ENCODE data around the gene GALNT18. TPM values are rescaled to one million over a fixed set of nuclear protein-coding genes. Genes with fewer than 3 reads are reported as not detected.

The GALNT18 gene
- total and polyA plus RNA-seq, 8 donors: 2.0 to 8.9 (median 4.7) TPM

- TF ChIP-seq, protein P1, sequence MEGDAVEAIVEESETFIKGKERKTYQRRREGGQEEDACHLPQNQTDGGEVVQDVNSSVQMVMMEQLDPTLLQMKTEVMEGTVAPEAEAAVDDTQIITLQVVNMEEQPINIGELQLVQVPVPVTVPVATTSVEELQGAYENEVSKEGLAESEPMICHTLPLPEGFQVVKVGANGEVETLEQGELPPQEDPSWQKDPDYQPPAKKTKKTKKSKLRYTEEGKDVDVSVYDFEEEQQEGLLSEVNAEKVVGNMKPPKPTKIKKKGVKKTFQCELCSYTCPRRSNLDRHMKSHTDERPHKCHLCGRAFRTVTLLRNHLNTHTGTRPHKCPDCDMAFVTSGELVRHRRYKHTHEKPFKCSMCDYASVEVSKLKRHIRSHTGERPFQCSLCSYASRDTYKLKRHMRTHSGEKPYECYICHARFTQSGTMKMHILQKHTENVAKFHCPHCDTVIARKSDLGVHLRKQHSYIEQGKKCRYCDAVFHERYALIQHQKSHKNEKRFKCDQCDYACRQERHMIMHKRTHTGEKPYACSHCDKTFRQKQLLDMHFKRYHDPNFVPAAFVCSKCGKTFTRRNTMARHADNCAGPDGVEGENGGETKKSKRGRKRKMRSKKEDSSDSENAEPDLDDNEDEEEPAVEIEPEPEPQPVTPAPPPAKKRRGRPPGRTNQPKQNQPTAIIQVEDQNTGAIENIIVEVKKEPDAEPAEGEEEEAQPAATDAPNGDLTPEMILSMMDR (IDR thresholded peaks at IDR 0.05): no peak
- WGBS, 2 donors: 64 to 65% methylated on average over 7 of the region's 7 CpGs
- FAIRE-seq: peak; percentile 66
- Histone ChIP-seq H3K27me3 (no peaks in the 10 kb centered on the region), H3K4me1 (no peaks in the 10 kb centered on the region), H3K36me3 (no peaks in the 10 kb centered on the region), H3K27ac (no peak overlapping the region), H3K9me3 (no peaks in the 10 kb centered on the region), H3K4me3 (no peak overlapping the region)
- DNase-seq: no peak
- intact Hi-C loops (cut with DNase I): no loop called here
- ATAC-seq: no peak
These were observed 53.7 kb downstream of the GALNT18 start for GRCh38 chr11:11567936-11568650.

DNA sequence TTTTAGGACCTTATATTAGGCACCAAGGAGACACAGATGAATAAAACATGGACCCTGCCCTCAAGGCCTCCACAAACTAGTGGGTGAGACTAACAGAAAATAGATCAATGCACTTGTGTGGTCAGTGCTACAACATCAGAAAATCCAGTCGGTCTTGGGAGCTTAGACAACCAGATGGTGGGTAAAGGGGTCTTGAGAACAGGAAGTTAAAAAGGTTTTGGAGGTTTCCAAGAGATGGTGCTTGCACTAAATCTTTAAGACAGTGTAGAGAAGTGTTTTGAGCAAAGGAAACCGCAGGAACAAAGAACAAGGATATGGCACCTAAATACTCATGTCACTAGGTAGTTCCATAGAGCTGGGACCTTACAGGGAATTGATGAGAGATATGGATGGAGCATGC, 56.2 kb downstream of the GALNT18 start:
- DNase-seq (no peak), ATAC-seq (no peak), FAIRE-seq (no peak)
- intact Hi-C loops (cut with DNase I): no loop called here
- H3K4me1 ChIP-seq: no peaks in the 10 kb centered on the region
- WGBS, 2 donors: 68 to 69% methylated on average over 2 of the region's 2 CpGs
- no peak overlapping the region for H3K4me3 ChIP-seq
- no peak overlapping the region for H3K27ac ChIP-seq
- H3K9me3 ChIP-seq: no peaks in the 10 kb centered on the region
- TF ChIP-seq, protein P1 (IDR thresholded peaks at IDR 0.05): no peak
- no peaks in the 10 kb centered on the region for H3K36me3 ChIP-seq
- H3K27me3 ChIP-seq: no peaks in the 10 kb centered on the region

GRCh38 chr11:11563200-11563975, 58.4 kb downstream of the GALNT18 start:
- Histone ChIP-seq H3K4me3 (no peak overlapping the region), H3K9me3 (no peaks in the 10 kb centered on the region), H3K36me3 (no peaks in the 10 kb centered on the region), H3K27ac (no peak overlapping the region), H3K27me3 (no peaks in the 10 kb centered on the region), H3K4me1 (no peaks in the 10 kb centered on the region)
- ATAC-seq (no peak), FAIRE-seq (no peak), DNase-seq (no peak)
- TF ChIP-seq, protein P1 (IDR thresholded peaks at IDR 0.05): no peak
- 64 to 71% methylated on average over 6 of the region's 6 CpGs for WGBS, 2 donors
- intact Hi-C loops (cut with DNase I): no loop called here

GRCh38 chr11:11561991-11562390, 59.8 kb downstream of the GALNT18 start:
- DNase-seq (no peak), FAIRE-seq (no peak), ATAC-seq (no peak)
- no peaks in the 10 kb centered on the region for H3K27me3 ChIP-seq
- H3K4me3 ChIP-seq: no peak overlapping the region
- H3K9me3 ChIP-seq: no peaks in the 10 kb centered on the region
- WGBS, 2 donors: 91 to 94% methylated on average over 5 of the region's 5 CpGs
- TF ChIP-seq, protein P1 (IDR thresholded peaks at IDR 0.05): no peak
- H3K27ac ChIP-seq: no peak overlapping the region
- H3K4me1 ChIP-seq: no peaks in the 10 kb centered on the region
- H3K36me3 ChIP-seq: no peaks in the 10 kb centered on the region
- intact Hi-C loops (cut with DNase I): no loop called here

- no peaks in the 10 kb centered on the region for H3K4me1 ChIP-seq
- DNase-seq (no peak), FAIRE-seq (no peak), ATAC-seq (peak in 2 of 4 donors; percentile 60 to 73)
- no peaks in the 10 kb centered on the region for H3K9me3 ChIP-seq
- TF ChIP-seq, protein P1 (IDR thresholded peaks at IDR 0.05): no peak
- H3K27ac ChIP-seq: peak overlapping the region in 3 of 4 donors; percentile 1 to 26 (median 4)
- intact Hi-C loops (cut with DNase I): no loop called here
- no peaks in the 10 kb centered on the region for H3K27me3 ChIP-seq
- H3K36me3 ChIP-seq: no peaks in the 10 kb centered on the region
- 35 to 48% methylated on average over 2 of the region's 2 CpGs for WGBS, 2 donors
- no peak overlapping the region for H3K4me3 ChIP-seq
These were observed 63.0 kb downstream of the GALNT18 start for GRCh38 chr11:11558826-11559225.

All from pancreas (tissue), 10 donors.